Breast epithelium (tissue), 3 donors: ENCODE data around the gene GCN1. TPM values are rescaled to one million over a fixed set of nuclear protein-coding genes. Genes with fewer than 3 reads are reported as not detected.

ENCODE experiments used
- total RNA-seq, 3 donors: library from RNA; depleted of rRNA; stranded (reverse); fragments of >200 nt; gene quantifications; one replicate each; pipeline ENCODE4 v1.1.0, GENCODE V29; 2016

The GCN1 gene
- total RNA-seq, 3 donors from 2014 or later = 50.1 to 79.6 (median 73.4) TPM

Other genes with a start within 250 kb of the GCN1 start
- gene BICDL1, start 205.5 kb downstream of the GCN1 start, total RNA-seq = 10 to 100 TPM in 1 of 3 donors, 1 to 10 TPM in 1, under 1 TPM in 1; 0.48 to 23.4 (median 5.6) TPM
- gene RAB35, start 78.0 kb downstream of the GCN1 start, total RNA-seq = 10 to 100 TPM; 23.3 to 26.8 (median 26.2) TPM
- 1,000 to 10,000 TPM; 3,137 to 4,833 (median 3,312) TPM for gene RPLP0, start 6.4 kb upstream of the GCN1 start, total RNA-seq
- 10 to 100 TPM; 44.8 to 74.1 (median 53.9) TPM for gene PXN, start 71.0 kb upstream of the GCN1 start, total RNA-seq
- gene RNU4-2, start 97.2 kb upstream of the GCN1 start, total RNA-seq = under 1 TPM; under 0.01 TPM
- gene RNU4-1, start 98.5 kb upstream of the GCN1 start, total RNA-seq = under 1 TPM in 2 of 3 donors, not detected in 1; under 0.01 TPM
- gene SIRT4, start 107.6 kb upstream of the GCN1 start, total RNA-seq = 1 to 10 TPM in 2 of 3 donors, under 1 TPM in 1; 0.98 to 3.1 (median 1.6) TPM
- gene PLA2G1B, start 133.1 kb upstream of the GCN1 start, total RNA-seq = not detected
- gene MSI1, start 174.4 kb upstream of the GCN1 start, total RNA-seq = 1 to 10 TPM in 1 of 3 donors, under 1 TPM in 1, not detected in 1; 0.59 to 2.0 TPM
- gene COX6A1, start 243.4 kb upstream of the GCN1 start, total RNA-seq = 100 to 1,000 TPM; 464 to 649 (median 599) TPM